Vagina (tissue), 2 donors: ENCODE data around the gene PPP2R5D.

ENCODE experiments used
- CTCF ChIP-seq, 3 experiments: fragments of 450-650 bp in 2 of 3; fragments of 200-600 bp in 1 of 3; sonication (generic) in 1 of 3; IDR thresholded peaks; one replicate each; pipeline ENCODE4 v1.5.1; 2017 to 2019; ENCODE audit warnings: antibody characterized with exemption in 3 of 3, mild to moderate bottlenecking in 2 of 3, moderate library complexity in 2 of 3
- POLR2AphosphoS5 ChIP-seq, 2 donors: sonication (generic); formaldehyde crosslinking; IDR thresholded peaks; one replicate each; pipeline ENCODE4 v1.9.0; 2017; ENCODE audit warnings: antibody characterized with exemption in 2 of 2, mild to moderate bottlenecking in 2 of 2, low read depth in 1 of 2; ENCODE audit not compliant: insufficient read depth in 1 of 2

- TF ChIP-seq CTCF (IDR thresholded peaks at IDR 0.05) (no peak), POLR2AphosphoS5 (IDR thresholded peaks at IDR 0.05; ENCODE audit: insufficient read depth in 1 of 2, low read depth in 1 of 2) (no peak)
These were observed 44.8 kb downstream of the PPP2R5D start for GRCh38 chr6:43029120-43029519.
